HEK293 (cell line): ENCODE results near the gene TSC2.

Source experiments
- CTCF ChIA-PET: fragments of 350-600 bp; formaldehyde crosslinking; extraction: SDS; loops from one replicate; lab custom pipeline; 2021; ENCODE audit warnings: antibody characterized with exemption; lab: Yijun Ruan, JAX
- POLR2A ChIA-PET: fragments of 300-600 bp; formaldehyde crosslinking; extraction: SDS; loops from one replicate; lab custom pipeline; 2020; ENCODE audit warnings: antibody characterized with exemption, inconsistent platforms; lab: Yijun Ruan, JAX
- H3K27ac ChIP-seq: fragments of 200-500 bp; sonication (Bioruptor generic); 2 replicates; pipeline ENCODE4 v1.5.1; 2014; ENCODE audit warnings: low read depth, low read length, control low read depth, inconsistent platforms; ENCODE audit errors: extremely low read depth
- H3K36me3 ChIP-seq, 2 experiments: fragments of 200-500 bp in 1 of 2; sonication (Bioruptor generic) in 1 of 2; 1 replicate in 1 of 2; 2 replicates in 1 of 2; pipeline ENCODE4 v1.5.1; 2014 to 2017; ENCODE audit warnings: inconsistent platforms in 2 of 2, low read length in 2 of 2; ENCODE audit not compliant: control insufficient read depth in 2 of 2, insufficient read depth in 1 of 2
- H3K4me1 ChIP-seq: fragments of 200-500 bp; sonication (Bioruptor generic); 2 replicates; pipeline ENCODE4 v1.5.1; 2014; ENCODE audit warnings: mild to moderate bottlenecking, low read length, inconsistent platforms; ENCODE audit not compliant: control insufficient read depth, insufficient read depth
- H3K4me3 ChIP-seq: 2 replicates; pipeline ENCODE4 v1.5.1; 2011; ENCODE audit warnings: low read depth, mild to moderate bottlenecking, control low read depth, low read length, moderate library complexity
- H3K9me3 ChIP-seq: fragments of 200-500 bp; sonication (Bioruptor generic); 2 replicates; pipeline ENCODE4 v1.5.1; 2014; ENCODE audit warnings: low read depth, low read length, inconsistent platforms; ENCODE audit not compliant: control insufficient read depth, insufficient read depth
- BCL11A ChIP-seq: fragments of 450-650 bp; formaldehyde crosslinking; IDR thresholded peaks from 2 replicates; pipeline ENCODE4 v1.5.1; 2016; ENCODE audit warnings: low read depth, missing biosample characterization, missing genetic modification characterization
- KLF16 ChIP-seq: fragments of 450-650 bp; formaldehyde crosslinking; IDR thresholded peaks from 2 replicates; pipeline ENCODE4 v1.5.1; 2017; ENCODE audit warnings: missing biosample characterization, missing genetic modification characterization
- REPIN1 ChIP-seq: fragments of 450-650 bp; formaldehyde crosslinking; IDR thresholded peaks from 2 replicates; pipeline ENCODE4 v1.5.1; 2017; ENCODE audit warnings: missing biosample characterization, missing genetic modification characterization, low read depth
- SALL2 ChIP-seq: fragments of 450-650 bp; formaldehyde crosslinking; IDR thresholded peaks from 2 replicates; pipeline ENCODE4 v1.5.0; 2017; ENCODE audit warnings: missing biosample characterization, mild to moderate bottlenecking, missing genetic modification characterization, borderline replicate concordance
- SCRT1 ChIP-seq: fragments of 450-650 bp; formaldehyde crosslinking; IDR thresholded peaks from 2 replicates; pipeline ENCODE4 v1.5.1; 2016; ENCODE audit warnings: missing biosample characterization, missing genetic modification characterization, borderline replicate concordance
- TRIM28 ChIP-seq: IDR thresholded peaks from 2 replicates; pipeline ENCODE4 v1.6.1; 2011; ENCODE audit warnings: low read length, control low read depth, borderline replicate concordance
- YY2 ChIP-seq: fragments of 450-650 bp; formaldehyde crosslinking; IDR thresholded peaks from 2 replicates; pipeline ENCODE4 v1.5.1; 2016; ENCODE audit warnings: missing biosample characterization, missing genetic modification characterization
- ZBTB1 ChIP-seq: fragments of 450-650 bp; formaldehyde crosslinking; IDR thresholded peaks from 2 replicates; pipeline ENCODE4 v1.5.1; 2016; ENCODE audit warnings: missing biosample characterization, missing genetic modification characterization
- ZBTB26 ChIP-seq: fragments of 450-650 bp; formaldehyde crosslinking; optimal IDR thresholded peaks from 2 replicates; pipeline ENCODE3; 2016; ENCODE audit warnings: missing biosample characterization, mild to moderate bottlenecking, missing genetic modification characterization
- ZEB2 ChIP-seq: fragments of 450-650 bp; formaldehyde crosslinking; IDR thresholded peaks from 2 replicates; pipeline ENCODE4 v1.5.1; 2016; ENCODE audit warnings: missing biosample characterization, missing genetic modification characterization
- ZFHX2 ChIP-seq: fragments of 450-650 bp; formaldehyde crosslinking; conservative IDR thresholded peaks from 2 replicates; pipeline ENCODE4 v1.5.1; 2016; ENCODE audit warnings: missing biosample characterization, missing genetic modification characterization
- ZIC2 ChIP-seq: fragments of 450-650 bp; formaldehyde crosslinking; IDR thresholded peaks from 2 replicates; pipeline ENCODE4 v1.5.1; 2016; ENCODE audit warnings: missing biosample characterization, missing genetic modification characterization
- ZNF114 ChIP-seq: fragments of 450-650 bp; formaldehyde crosslinking; IDR thresholded peaks from 2 replicates; pipeline ENCODE4 v1.5.0; 2017; ENCODE audit warnings: missing biosample characterization, missing genetic modification characterization
- ZNF184 ChIP-seq: fragments of 450-650 bp; IDR thresholded peaks from 2 replicates; pipeline ENCODE4 v1.5.1; 2018; ENCODE audit warnings: missing biosample characterization, mild to moderate bottlenecking, missing genetic modification characterization
- ZNF239 ChIP-seq: fragments of 450-650 bp; formaldehyde crosslinking; IDR thresholded peaks from 2 replicates; pipeline ENCODE4 v1.5.1; 2016; ENCODE audit warnings: missing biosample characterization, missing genetic modification characterization
- ZNF266 ChIP-seq: fragments of 450-650 bp; formaldehyde crosslinking; IDR thresholded peaks from 2 replicates; pipeline ENCODE4 v1.5.1; 2016; ENCODE audit warnings: missing biosample characterization, missing genetic modification characterization, low read depth
- ZNF311 ChIP-seq: fragments of 450-650 bp; formaldehyde crosslinking; IDR thresholded peaks from 2 replicates; pipeline ENCODE4 v1.5.1; 2017; ENCODE audit warnings: missing biosample characterization, missing genetic modification characterization, borderline replicate concordance
- ZNF354C ChIP-seq: fragments of 450-650 bp; formaldehyde crosslinking; IDR thresholded peaks from 2 replicates; pipeline ENCODE4 v1.5.1; 2016; ENCODE audit warnings: missing biosample characterization, missing genetic modification characterization, low read depth, borderline replicate concordance
- ZNF48 ChIP-seq: fragments of 450-650 bp; formaldehyde crosslinking; IDR thresholded peaks from 2 replicates; pipeline ENCODE4 v1.5.1; 2016; ENCODE audit warnings: missing biosample characterization, missing genetic modification characterization
- ZNF488 ChIP-seq: fragments of 450-650 bp; formaldehyde crosslinking; IDR thresholded peaks from 2 replicates; pipeline ENCODE4 v1.5.1; 2016; ENCODE audit warnings: missing biosample characterization, missing genetic modification characterization
- ZNF544 ChIP-seq: fragments of 450-650 bp; formaldehyde crosslinking; IDR thresholded peaks from 2 replicates; pipeline ENCODE4 v1.5.0; 2017; ENCODE audit warnings: missing biosample characterization, missing genetic modification characterization
- ZNF76 ChIP-seq: fragments of 450-650 bp; formaldehyde crosslinking; IDR thresholded peaks from 2 replicates; pipeline ENCODE4; 2016; ENCODE audit warnings: low read depth, missing biosample characterization, missing genetic modification characterization, borderline replicate concordance
- TF ChIP-seq, protein P1 (sequence below): fragments of 450-650 bp; formaldehyde crosslinking; IDR thresholded peaks from 2 replicates; pipeline ENCODE4 v1.5.1; 2017; ENCODE audit warnings: missing biosample characterization, mild to moderate bottlenecking, missing genetic modification characterization, moderate library complexity
- TF ChIP-seq, protein P2 (sequence below): fragments of 450-650 bp; formaldehyde crosslinking; IDR thresholded peaks from 2 replicates; pipeline ENCODE4 v1.5.1; 2016; ENCODE audit warnings: missing biosample characterization, missing genetic modification characterization

Gene TSC2

GRCh38 chr16:2078096-2078495 lies 30.3 kb downstream of the TSC2 start:
- TF ChIP-seq ZNF239 (tag by site-specific recombination), result no peak
- TF ChIP-seq KLF16 (tag by site-specific recombination), result no peak
- TF ChIP-seq ZBTB26 (tag by site-specific recombination), result no peak
- no peak for TF ChIP-seq ZNF311 (tag by site-specific recombination)
- no peak for TF ChIP-seq ZEB2
- no peak for TF ChIP-seq BCL11A (tag by site-specific recombination)
- TF ChIP-seq ZNF266 (tag by site-specific recombination), result no peak
- no peak for TF ChIP-seq ZNF184
- TF ChIP-seq ZNF354C (tag by site-specific recombination), result no peak
- TF ChIP-seq ZNF48 (tag by site-specific recombination), result no peak
- TF ChIP-seq ZFHX2, result no peak
- no peak for TF ChIP-seq ZNF544 (tag by site-specific recombination)
- TF ChIP-seq, protein P1, sequence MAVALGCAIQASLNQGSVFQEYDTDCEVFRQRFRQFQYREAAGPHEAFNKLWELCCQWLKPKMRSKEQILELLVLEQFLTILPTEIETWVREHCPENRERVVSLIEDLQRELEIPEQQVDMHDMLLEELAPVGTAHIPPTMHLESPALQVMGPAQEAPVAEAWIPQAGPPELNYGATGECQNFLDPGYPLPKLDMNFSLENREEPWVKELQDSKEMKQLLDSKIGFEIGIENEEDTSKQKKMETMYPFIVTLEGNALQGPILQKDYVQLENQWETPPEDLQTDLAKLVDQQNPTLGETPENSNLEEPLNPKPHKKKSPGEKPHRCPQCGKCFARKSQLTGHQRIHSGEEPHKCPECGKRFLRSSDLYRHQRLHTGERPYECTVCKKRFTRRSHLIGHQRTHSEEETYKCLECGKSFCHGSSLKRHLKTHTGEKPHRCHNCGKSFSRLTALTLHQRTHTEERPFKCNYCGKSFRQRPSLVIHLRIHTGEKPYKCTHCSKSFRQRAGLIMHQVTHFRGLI (tag by site-specific recombination), result no peak
- ChIA-PET POLR2A (interaction anchor here (0.6 to 1.2 kb wide), 2 partner anchors 77 kb away, joined by 3 to 4 read pairs; partner anchors contain the start of gene TRAF7), CTCF (interaction anchor here (0.6 kb wide), 1 partner anchor 12 kb away, joined by 3 read pairs; no protein-coding TSS in a partner anchor)

DNA sequence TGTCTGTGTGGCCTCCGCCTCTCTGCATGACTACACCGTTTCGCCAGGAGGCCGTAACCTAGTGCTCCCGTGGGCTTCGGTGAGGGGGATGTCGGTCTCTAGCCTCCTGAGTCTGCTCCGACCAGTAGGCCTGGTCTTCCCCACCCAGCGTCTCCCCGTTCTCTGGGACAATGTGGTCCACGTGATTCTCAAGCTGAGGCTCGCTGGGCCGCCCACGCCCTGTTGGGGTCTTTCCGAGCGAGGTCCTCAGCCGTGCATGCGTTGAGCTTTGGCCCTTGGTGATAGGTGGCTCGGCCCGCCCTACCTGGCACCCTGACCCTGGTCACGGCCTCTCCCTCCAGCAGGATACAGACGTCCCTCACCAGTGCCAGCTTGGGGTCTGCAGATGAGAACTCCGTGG lies 30.9 kb downstream of the TSC2 start:
- POLR2A ChIA-PET, result interaction anchor here (1.2 to 1.3 kb wide), 2 partner anchors 31 to 77 kb away, joined by 3 to 4 read pairs; partner anchors contain the start of genes NTHL1, TRAF7 and TSC2
- no peak for TF ChIP-seq ZNF76 (tag by site-specific recombination)
- no peak for TF ChIP-seq ZIC2 (tag by site-specific recombination)
- no peak for TF ChIP-seq SALL2 (tag by site-specific recombination)
- TF ChIP-seq ZBTB1 (tag by site-specific recombination), result no peak
- no peak for TF ChIP-seq TRIM28
- TF ChIP-seq ZNF488 (tag by site-specific recombination), result no peak
- no peak for TF ChIP-seq REPIN1 (tag by site-specific recombination)
- TF ChIP-seq SCRT1 (tag by site-specific recombination), result no peak
- no peak for TF ChIP-seq ZNF114
- TF ChIP-seq, protein P2, sequence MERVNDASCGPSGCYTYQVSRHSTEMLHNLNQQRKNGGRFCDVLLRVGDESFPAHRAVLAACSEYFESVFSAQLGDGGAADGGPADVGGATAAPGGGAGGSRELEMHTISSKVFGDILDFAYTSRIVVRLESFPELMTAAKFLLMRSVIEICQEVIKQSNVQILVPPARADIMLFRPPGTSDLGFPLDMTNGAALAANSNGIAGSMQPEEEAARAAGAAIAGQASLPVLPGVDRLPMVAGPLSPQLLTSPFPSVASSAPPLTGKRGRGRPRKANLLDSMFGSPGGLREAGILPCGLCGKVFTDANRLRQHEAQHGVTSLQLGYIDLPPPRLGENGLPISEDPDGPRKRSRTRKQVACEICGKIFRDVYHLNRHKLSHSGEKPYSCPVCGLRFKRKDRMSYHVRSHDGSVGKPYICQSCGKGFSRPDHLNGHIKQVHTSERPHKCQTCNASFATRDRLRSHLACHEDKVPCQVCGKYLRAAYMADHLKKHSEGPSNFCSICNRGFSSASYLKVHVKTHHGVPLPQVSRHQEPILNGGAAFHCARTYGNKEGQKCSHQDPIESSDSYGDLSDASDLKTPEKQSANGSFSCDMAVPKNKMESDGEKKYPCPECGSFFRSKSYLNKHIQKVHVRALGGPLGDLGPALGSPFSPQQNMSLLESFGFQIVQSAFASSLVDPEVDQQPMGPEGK (tag by site-specific recombination), result no peak
- no peak for TF ChIP-seq YY2 (tag by site-specific recombination)
- TF ChIP-seq, all 188 proteins: peak for 0
- Histone ChIP-seq H3K4me3 (no peak overlapping the region), H3K4me1 (no peaks in the 10 kb centered on the region), H3K27ac (no peak overlapping the region), H3K9me3 (no peaks in the 10 kb centered on the region), H3K36me3 (peaks cover 0 to 89% of the 10 kb centered on the region in 2 experiments; a peak in 1 of 3 replicates)
- CTCF ChIA-PET, result interaction anchor here (1.1 kb wide), 1 partner anchor 42 kb away, joined by 3 read pairs; no protein-coding TSS in a partner anchor

More at GRCh38 chr16:2078096-2078495, 30.3 kb downstream of the TSC2 start:
- H3K27ac ChIP-seq, result no peak overlapping the region
- no peaks in the 10 kb centered on the region for H3K4me1 ChIP-seq
- H3K9me3 ChIP-seq, result no peaks in the 10 kb centered on the region
- peaks cover 0 to 89% of the 10 kb centered on the region in 2 experiments; a peak in 1 of 3 replicates for H3K36me3 ChIP-seq
- H3K4me3 ChIP-seq, result no peak overlapping the region
